Measurements from ENCODE around the gene HOXB7. TPM values are rescaled to one million over a fixed set of nuclear protein-coding genes. Genes with fewer than 3 reads are reported as not detected.

The HOXB7 gene
- total and polyA plus RNA-seq, 4 donors = 0.08 to 0.31 (median 0.27) TPM

- Histone ChIP-seq H3K4me1 (ENCODE audit: control insufficient read depth in 4 of 4, insufficient read depth in 4 of 4, low read length in 3 of 4) (peaks cover 0 to 2% (median 0%) of the 10 kb centered on the region in 4 donors), H3K36me3 (ENCODE audit: control insufficient read depth in 4 of 4, insufficient read depth in 3 of 4, low read depth in 1 of 4, low read length in 3 of 4) (no peaks in the 10 kb centered on the region), H3K9me3 (ENCODE audit: control insufficient read depth in 4 of 4, low read length in 3 of 4) (no peaks in the 10 kb centered on the region), H3K27me3 (ENCODE audit: control insufficient read depth in 4 of 4, insufficient read depth in 4 of 4, low read length in 3 of 4) (peaks cover 3 to 11% (median 7%) of the 10 kb centered on the region in 4 donors), H3K4me3 (ENCODE audit: low read depth in 1 of 3, low read length in 3 of 3) (no peak overlapping the region), H3K9ac (ENCODE audit: low read depth in 1 of 2, low read length in 2 of 2) (no peak overlapping the region), H3K27ac (ENCODE audit: low read depth in 1 of 2, low read length in 2 of 2) (no peak overlapping the region)
- no peak for DNase-seq (ENCODE audit: low spot score)
- 29% methylated on average over 15 of the region's 15 CpGs for WGBS
- TF ChIP-seq ATF3 (IDR thresholded peaks at IDR 0.05) (no peak), EGR1 (IDR thresholded peaks at IDR 0.05; ENCODE audit: low read depth in 2 of 2) (no peak), SP1 (IDR thresholded peaks at IDR 0.05) (no peak), FOXA1 (IDR thresholded peaks at IDR 0.05) (no peak), RAD21 (IDR thresholded peaks at IDR 0.05) (no peak), HNF4A (conservative IDR thresholded peaks at IDR 0.05) (no peak), GABPA (IDR thresholded peaks at IDR 0.05 in 1 of 2, conservative IDR thresholded peaks at IDR 0.05 in 1 of 2) (no peak), NR2F2 (IDR thresholded peaks at IDR 0.05) (no peak), FOXA2 (IDR thresholded peaks at IDR 0.05) (no peak)
These were observed 48.7 kb downstream of the HOXB7 start for GRCh38 chr17:48561884-48562810.

GRCh38 chr17:48559840-48560817 lies 50.7 kb downstream of the HOXB7 start:
- Histone ChIP-seq H3K27ac (ENCODE audit: low read depth in 1 of 2, low read length in 2 of 2) (peak overlapping the region; percentile 6 to 7), H3K4me1 (ENCODE audit: control insufficient read depth in 4 of 4, insufficient read depth in 4 of 4, low read length in 3 of 4) (peaks cover 0 to 2% (median 0%) of the 10 kb centered on the region in 4 donors), H3K27me3 (ENCODE audit: control insufficient read depth in 4 of 4, insufficient read depth in 4 of 4, low read length in 3 of 4) (peaks cover 3 to 11% (median 5%) of the 10 kb centered on the region in 4 donors), H3K9ac (ENCODE audit: low read depth in 1 of 2, low read length in 2 of 2) (no peak overlapping the region), H3K9me3 (ENCODE audit: control insufficient read depth in 4 of 4, low read length in 3 of 4) (no peaks in the 10 kb centered on the region), H3K36me3 (ENCODE audit: control insufficient read depth in 4 of 4, insufficient read depth in 3 of 4, low read depth in 1 of 4, low read length in 3 of 4) (no peaks in the 10 kb centered on the region), H3K4me3 (ENCODE audit: low read depth in 1 of 3, low read length in 3 of 3) (no peak overlapping the region)
- TF ChIP-seq YY1 (IDR thresholded peaks at IDR 0.05) = no peak
- no peak for TF ChIP-seq GABPA (IDR thresholded peaks at IDR 0.05 in 1 of 2, conservative IDR thresholded peaks at IDR 0.05 in 1 of 2)
- no peak for TF ChIP-seq HNF4A (conservative IDR thresholded peaks at IDR 0.05)
- TF ChIP-seq REST (IDR thresholded peaks at IDR 0.05) = no peak
- TF ChIP-seq NR2F2 (IDR thresholded peaks at IDR 0.05) = peak; percentile 19
- DNase-seq (ENCODE audit: low spot score) = no peak
- 36% methylated on average over 14 of the region's 14 CpGs for WGBS

Measured in liver (tissue), 9 donors.